Tibial nerve (tissue), 4 donors: ENCODE results near the gene CDCA5. TPM values are rescaled to one million over a fixed set of nuclear protein-coding genes. Genes with fewer than 3 reads are reported as not detected.

Experiments used
- DNase-seq, 2 donors: peaks; one replicate each; pipeline ENCODE4 v3.0.0-alpha.2; 2019; ENCODE audit warnings: low spot score in 2 of 2
- H3K27ac ChIP-seq, 4 donors: fragments of 200-600 bp; sonication (generic) in 3 of 4; one replicate each; pipeline ENCODE4 v1.5.1; 2017 to 2019; ENCODE audit warnings: mild to moderate bottlenecking in 1 of 4
- H3K27me3 ChIP-seq, 2 donors: fragments of 200-600 bp; sonication (generic) in 1 of 2; one replicate each; pipeline versions ENCODE4 v1.5.1 to v1.6.0; 2017 to 2019
- H3K36me3 ChIP-seq, 3 donors: fragments of 200-600 bp; sonication (generic); one replicate each; pipeline ENCODE4 v1.5.1; 2018 to 2019
- H3K4me1 ChIP-seq, 4 donors: fragments of 200-600 bp; sonication (generic) in 3 of 4; one replicate each; pipeline ENCODE4 v1.5.1; 2017 to 2019
- H3K4me3 ChIP-seq, 4 donors: fragments of 200-600 bp; sonication (generic) in 3 of 4; one replicate each; pipeline ENCODE4 v1.5.1; 2017 to 2019; ENCODE audit warnings: mild to moderate bottlenecking in 1 of 4, moderate library complexity in 1 of 4
- H3K9me3 ChIP-seq, 4 donors: fragments of 200-600 bp; sonication (generic) in 3 of 4; one replicate each; pipeline ENCODE4 v1.5.1; 2017 to 2019
- CTCF ChIP-seq, 5 experiments: fragments of 200-600 bp in 3 of 5; fragments of 450-650 bp in 2 of 5; sonication (generic) in 3 of 5; IDR thresholded peaks; one replicate each; pipeline ENCODE4 v1.5.1; 2016 to 2019; ENCODE audit warnings: antibody characterized with exemption in 5 of 5, mild to moderate bottlenecking in 3 of 5, moderate library complexity in 2 of 5
- EP300 ChIP-seq, 2 donors: sonication (generic); formaldehyde crosslinking; IDR thresholded peaks; one replicate each; pipeline ENCODE4 v1.6.1; 2017; ENCODE audit warnings: antibody characterized with exemption in 2 of 2, mild to moderate bottlenecking in 1 of 2
- POLR2A ChIP-seq, 2 donors: fragments of 450-650 bp; IDR thresholded peaks; one replicate each; pipeline ENCODE4 v1.6.1; 2017; ENCODE audit warnings: antibody characterized with exemption in 2 of 2, mild to moderate bottlenecking in 2 of 2, moderate library complexity in 2 of 2
- WGBS, 2 donors: methylation state at CpG; one replicate each; pipeline ENCODE4 v1.1.5; 2018; 5-methylcytosine and 5-hydroxymethylcytosine counted together
- total RNA-seq, 4 donors: library from RNA; depleted of rRNA; stranded (reverse); fragments of >200 nt; gene quantifications; one replicate each; pipeline ENCODE4 v1.1.0, GENCODE V29; 2016

Gene CDCA5
- total RNA-seq, 4 donors from 2014 or later, result 0.90 to 1.3 TPM; not detected in 2

- Histone ChIP-seq H3K9me3 (no peaks in the 10 kb centered on the region), H3K27ac (peak overlapping the region in 2 of 4 donors; percentile 92 to 93), H3K36me3 (peaks cover 0 to 11% (median 0%) of the 10 kb centered on the region in 3 donors), H3K4me1 (peaks cover 0 to 33% (median 12%) of the 10 kb centered on the region in 4 donors), H3K27me3 (no peaks in the 10 kb centered on the region), H3K4me3 (peak overlapping the region; percentile 90 to 94 (median 92))
- TF ChIP-seq EP300 (IDR thresholded peaks at IDR 0.05) (no peak), CTCF (IDR thresholded peaks at IDR 0.05) (no peak), POLR2A (IDR thresholded peaks at IDR 0.05) (no peak)
- no peak for DNase-seq
- WGBS, 2 donors, result 78 to 80% methylated on average over 22 of the region's 22 CpGs
These were observed 11.6 kb upstream of the CDCA5 start for GRCh38 chr11:65095427-65095826.

GRCh38 chr11:65090628-65091027 lies 6.8 kb upstream of the CDCA5 start:
- no peak for TF ChIP-seq EP300 (IDR thresholded peaks at IDR 0.05)
- no peak for TF ChIP-seq POLR2A (IDR thresholded peaks at IDR 0.05)
- TF ChIP-seq CTCF (IDR thresholded peaks at IDR 0.05), result no peak
- peaks cover 0 to 7% (median under 1%) of the 10 kb centered on the region in 4 donors for H3K4me1 ChIP-seq
- H3K36me3 ChIP-seq, result peaks cover 0 to 45% (median 5%) of the 10 kb centered on the region in 3 donors
- WGBS, 2 donors, result 93 to 94% methylated on average over 4 of the region's 4 CpGs
- H3K27me3 ChIP-seq, result no peaks in the 10 kb centered on the region
- no peaks in the 10 kb centered on the region for H3K9me3 ChIP-seq
- H3K4me3 ChIP-seq, result no peak overlapping the region
- DNase-seq, result no peak
- no peak overlapping the region for H3K27ac ChIP-seq

GRCh38 chr11:65089621-65090020 lies 5.8 kb upstream of the CDCA5 start:
- Histone ChIP-seq H3K27me3 (no peaks in the 10 kb centered on the region), H3K4me3 (no peak overlapping the region), H3K9me3 (no peaks in the 10 kb centered on the region), H3K27ac (no peak overlapping the region), H3K36me3 (peaks cover 0 to 51% (median 5%) of the 10 kb centered on the region in 3 donors), H3K4me1 (peaks cover 0 to 14% (median 10%) of the 10 kb centered on the region in 4 donors)
- no peak for DNase-seq
- no peak for TF ChIP-seq CTCF (IDR thresholded peaks at IDR 0.05)
- TF ChIP-seq POLR2A (IDR thresholded peaks at IDR 0.05), result no peak
- TF ChIP-seq EP300 (IDR thresholded peaks at IDR 0.05), result no peak
- 95 to 100% methylated on average over 4 of the region's 4 CpGs for WGBS, 2 donors

GRCh38 chr11:65087827-65088226 lies 4.0 kb upstream of the CDCA5 start:
- H3K9me3 ChIP-seq, result no peaks in the 10 kb centered on the region
- peaks cover 0 to 26% (median 19%) of the 10 kb centered on the region in 4 donors for H3K4me1 ChIP-seq
- H3K27me3 ChIP-seq, result no peaks in the 10 kb centered on the region
- no peak for TF ChIP-seq EP300 (IDR thresholded peaks at IDR 0.05)
- no peak for TF ChIP-seq POLR2A (IDR thresholded peaks at IDR 0.05)
- TF ChIP-seq CTCF (IDR thresholded peaks at IDR 0.05), result no peak
- peaks cover 0 to 51% (median 5%) of the 10 kb centered on the region in 3 donors for H3K36me3 ChIP-seq
- H3K27ac ChIP-seq, result no peak overlapping the region
- WGBS, 2 donors, result 84 to 95% methylated on average over 12 to 13 of the region's 15 CpGs
- DNase-seq, result no peak
- no peak overlapping the region for H3K4me3 ChIP-seq

GRCh38 chr11:65087216-65087615 lies 3.4 kb upstream of the CDCA5 start:
- Histone ChIP-seq H3K27ac (no peak overlapping the region), H3K36me3 (peaks cover 0 to 51% (median 5%) of the 10 kb centered on the region in 3 donors), H3K9me3 (no peaks in the 10 kb centered on the region), H3K27me3 (no peaks in the 10 kb centered on the region), H3K4me1 (peaks cover 0 to 26% (median 19%) of the 10 kb centered on the region in 4 donors), H3K4me3 (no peak overlapping the region)
- no peak for DNase-seq
- WGBS, 2 donors, result 84 to 89% methylated on average over 11 of the region's 11 CpGs
- TF ChIP-seq EP300 (IDR thresholded peaks at IDR 0.05) (no peak), CTCF (IDR thresholded peaks at IDR 0.05) (no peak)
